SK-N-SH treated with all-trans-retinoic acid at 6 μM for 48 hours (cell line): Measurements from ENCODE around the gene VWC2L.

Source experiments
- ISL1 ChIP-seq: fragments of 250-450 bp; sonication (Bioruptor Pico); IDR thresholded peaks from 2 replicates; pipeline ENCODE4 v2.1.2; 2022; ENCODE audit warnings: mild to moderate bottlenecking, moderate library complexity
- OSR1 ChIP-seq: fragments of 250-450 bp; sonication (Bioruptor Pico); IDR thresholded peaks from 2 replicates; pipeline ENCODE4 v1.8.0; 2022; ENCODE audit warnings: moderate library complexity, mild to moderate bottlenecking, inconsistent platforms
- SNAI2 ChIP-seq: fragments of 250-450 bp; sonication (Bioruptor Pico); IDR thresholded peaks from 2 replicates; pipeline ENCODE4 v1.5.0; 2020; ENCODE audit warnings: mild to moderate bottlenecking, moderate library complexity
- TF ChIP-seq, protein P1 (sequence below): fragments of 250-450 bp; sonication (Bioruptor Pico); IDR thresholded peaks from 2 replicates; pipeline ENCODE4 v1.8.0; 2020; ENCODE audit warnings: mild to moderate bottlenecking, moderate library complexity, borderline replicate concordance
- TF ChIP-seq, protein P2 (sequence below): fragments of 250-450 bp; sonication (Bioruptor Pico); IDR thresholded peaks from 2 replicates; pipeline ENCODE4 v1.5.0; 2020; ENCODE audit warnings: mild to moderate bottlenecking, moderate library complexity

DNA sequence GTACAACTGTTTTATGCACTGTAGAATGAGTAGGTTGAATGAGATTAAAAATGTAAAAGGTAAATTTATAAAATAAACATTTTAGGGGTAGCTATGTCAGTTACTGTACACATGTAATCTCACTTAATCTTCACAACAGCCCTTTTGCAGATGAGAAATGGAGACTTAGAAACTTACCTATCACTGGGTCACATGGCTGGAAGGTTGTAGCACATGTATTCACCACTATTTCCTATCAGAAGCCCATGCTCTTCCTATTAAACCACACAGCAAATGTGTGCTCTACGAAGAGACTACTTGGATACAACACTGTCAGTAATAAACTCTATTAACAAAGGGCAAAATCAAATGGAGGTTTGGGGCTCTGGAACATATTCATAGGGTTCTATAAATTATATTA, 60.5 kb downstream of the VWC2L start:
- TF ChIP-seq OSR1 (CRISPR knock-in tag), result no peak
- no peak for TF ChIP-seq ISL1 (CRISPR knock-in tag)
- TF ChIP-seq SNAI2 (CRISPR knock-in tag), result no peak
- TF ChIP-seq, protein P1, sequence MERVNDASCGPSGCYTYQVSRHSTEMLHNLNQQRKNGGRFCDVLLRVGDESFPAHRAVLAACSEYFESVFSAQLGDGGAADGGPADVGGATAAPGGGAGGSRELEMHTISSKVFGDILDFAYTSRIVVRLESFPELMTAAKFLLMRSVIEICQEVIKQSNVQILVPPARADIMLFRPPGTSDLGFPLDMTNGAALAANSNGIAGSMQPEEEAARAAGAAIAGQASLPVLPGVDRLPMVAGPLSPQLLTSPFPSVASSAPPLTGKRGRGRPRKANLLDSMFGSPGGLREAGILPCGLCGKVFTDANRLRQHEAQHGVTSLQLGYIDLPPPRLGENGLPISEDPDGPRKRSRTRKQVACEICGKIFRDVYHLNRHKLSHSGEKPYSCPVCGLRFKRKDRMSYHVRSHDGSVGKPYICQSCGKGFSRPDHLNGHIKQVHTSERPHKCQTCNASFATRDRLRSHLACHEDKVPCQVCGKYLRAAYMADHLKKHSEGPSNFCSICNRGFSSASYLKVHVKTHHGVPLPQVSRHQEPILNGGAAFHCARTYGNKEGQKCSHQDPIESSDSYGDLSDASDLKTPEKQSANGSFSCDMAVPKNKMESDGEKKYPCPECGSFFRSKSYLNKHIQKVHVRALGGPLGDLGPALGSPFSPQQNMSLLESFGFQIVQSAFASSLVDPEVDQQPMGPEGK (CRISPR knock-in tag), result no peak
- TF ChIP-seq, protein P2, sequence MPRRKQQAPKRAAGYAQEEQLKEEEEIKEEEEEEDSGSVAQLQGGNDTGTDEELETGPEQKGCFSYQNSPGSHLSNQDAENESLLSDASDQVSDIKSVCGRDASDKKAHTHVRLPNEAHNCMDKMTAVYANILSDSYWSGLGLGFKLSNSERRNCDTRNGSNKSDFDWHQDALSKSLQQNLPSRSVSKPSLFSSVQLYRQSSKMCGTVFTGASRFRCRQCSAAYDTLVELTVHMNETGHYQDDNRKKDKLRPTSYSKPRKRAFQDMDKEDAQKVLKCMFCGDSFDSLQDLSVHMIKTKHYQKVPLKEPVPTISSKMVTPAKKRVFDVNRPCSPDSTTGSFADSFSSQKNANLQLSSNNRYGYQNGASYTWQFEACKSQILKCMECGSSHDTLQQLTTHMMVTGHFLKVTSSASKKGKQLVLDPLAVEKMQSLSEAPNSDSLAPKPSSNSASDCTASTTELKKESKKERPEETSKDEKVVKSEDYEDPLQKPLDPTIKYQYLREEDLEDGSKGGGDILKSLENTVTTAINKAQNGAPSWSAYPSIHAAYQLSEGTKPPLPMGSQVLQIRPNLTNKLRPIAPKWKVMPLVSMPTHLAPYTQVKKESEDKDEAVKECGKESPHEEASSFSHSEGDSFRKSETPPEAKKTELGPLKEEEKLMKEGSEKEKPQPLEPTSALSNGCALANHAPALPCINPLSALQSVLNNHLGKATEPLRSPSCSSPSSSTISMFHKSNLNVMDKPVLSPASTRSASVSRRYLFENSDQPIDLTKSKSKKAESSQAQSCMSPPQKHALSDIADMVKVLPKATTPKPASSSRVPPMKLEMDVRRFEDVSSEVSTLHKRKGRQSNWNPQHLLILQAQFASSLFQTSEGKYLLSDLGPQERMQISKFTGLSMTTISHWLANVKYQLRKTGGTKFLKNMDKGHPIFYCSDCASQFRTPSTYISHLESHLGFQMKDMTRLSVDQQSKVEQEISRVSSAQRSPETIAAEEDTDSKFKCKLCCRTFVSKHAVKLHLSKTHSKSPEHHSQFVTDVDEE (CRISPR knock-in tag), result no peak
